ENCODE data around the gene COG7.
"Not testable (repeated sequence)": the region's sequence is repeated elsewhere in the genome, so short reads cannot be mapped to it uniquely, and the experiment has no call there.

COG7 gene

GRCh38 chr16:23452572-23453337 lies at the start of gene COG7:
TSS of gene COG7 (minus strand) at chr16:23453189. CDS start at chr16:23452994, 195 bp downstream.
- peak; percentile 58 to 76 for DNase-seq (ENCODE audit: extremely low read depth in 1 of 2, low read depth in 1 of 2)

GRCh38 chr16:23502466-23502865 lies 49.5 kb upstream of the COG7 start:
- DNase-seq (ENCODE audit: extremely low read depth in 1 of 2, low read depth in 1 of 2), result no peak

- no peak for DNase-seq (ENCODE audit: extremely low read depth in 1 of 2, low read depth in 1 of 2)
Measured at GRCh38 chr16:23501291-23501690, 48.3 kb upstream of the COG7 start.

- no peak for DNase-seq (ENCODE audit: extremely low read depth in 1 of 2, low read depth in 1 of 2)
Measured at GRCh38 chr16:23500862-23501225, 47.9 kb upstream of the COG7 start.

GRCh38 chr16:23500212-23500861 lies 47.3 kb upstream of the COG7 start:
- DNase-seq (ENCODE audit: extremely low read depth in 1 of 2, low read depth in 1 of 2), result no peak

GRCh38 chr16:23499801-23500200 lies 46.8 kb upstream of the COG7 start:
- DNase-seq (ENCODE audit: extremely low read depth in 1 of 2, low read depth in 1 of 2), result no peak

- DNase-seq (ENCODE audit: extremely low read depth in 1 of 2, low read depth in 1 of 2), result no peak
Measured at GRCh38 chr16:23498863-23499262, 45.9 kb upstream of the COG7 start.

GRCh38 chr16:23497543-23497868 lies 44.5 kb upstream of the COG7 start:
- no peak for DNase-seq (ENCODE audit: extremely low read depth in 1 of 2, low read depth in 1 of 2)

GRCh38 chr16:23496821-23497542 lies 44.0 kb upstream of the COG7 start:
- DNase-seq (ENCODE audit: extremely low read depth in 1 of 2, low read depth in 1 of 2), result no peak

GRCh38 chr16:23495671-23496070 lies 42.7 kb upstream of the COG7 start:
- no peak for DNase-seq (ENCODE audit: extremely low read depth in 1 of 2, low read depth in 1 of 2)

- DNase-seq (ENCODE audit: extremely low read depth in 1 of 2, low read depth in 1 of 2), result no peak
Measured at GRCh38 chr16:23494188-23494587, 41.2 kb upstream of the COG7 start.

- no peak for DNase-seq (ENCODE audit: extremely low read depth in 1 of 2, low read depth in 1 of 2)
Measured at GRCh38 chr16:23491490-23492391, 38.8 kb upstream of the COG7 start.

- no peak for DNase-seq (ENCODE audit: extremely low read depth in 1 of 2, low read depth in 1 of 2)
Measured at GRCh38 chr16:23486480-23486879, 33.5 kb upstream of the COG7 start.

GRCh38 chr16:23485841-23486240 lies 32.9 kb upstream of the COG7 start:
- no peak for DNase-seq (ENCODE audit: extremely low read depth in 1 of 2, low read depth in 1 of 2)

- DNase-seq (ENCODE audit: extremely low read depth in 1 of 2, low read depth in 1 of 2), result no peak
Measured at GRCh38 chr16:23485257-23485614, 32.2 kb upstream of the COG7 start.

GRCh38 chr16:23484510-23485256 lies 31.7 kb upstream of the COG7 start:
- DNase-seq (ENCODE audit: extremely low read depth in 1 of 2, low read depth in 1 of 2), result no peak

GRCh38 chr16:23483492-23483891 lies 30.5 kb upstream of the COG7 start:
- not testable (repeated sequence) for DNase-seq (ENCODE audit: extremely low read depth in 1 of 2, low read depth in 1 of 2)

- DNase-seq (ENCODE audit: extremely low read depth in 1 of 2, low read depth in 1 of 2), result peak in 1 of 2 donors; percentile 38
Measured at GRCh38 chr16:23482778-23483177, 29.8 kb upstream of the COG7 start.

GRCh38 chr16:23480257-23480656 lies 27.3 kb upstream of the COG7 start:
- DNase-seq (ENCODE audit: extremely low read depth in 1 of 2, low read depth in 1 of 2), result no peak

- DNase-seq (ENCODE audit: extremely low read depth in 1 of 2, low read depth in 1 of 2), result no peak
Measured at GRCh38 chr16:23479138-23479537, 26.1 kb upstream of the COG7 start.

Data from activated CD8-positive, alpha-beta memory T cell treated with anti-CD3 and anti-CD28 coated beads for 1 hour (primary cell).